BE2C (cell line): ENCODE data around the gene GADD45G.

Experiments
- DNase-seq: peaks from one replicate; pipeline ENCODE4 v3.0.0-alpha.2; 2020
- H3K27me3 ChIP-seq: fragments of 250-450 bp; sonication (Bioruptor Pico); 2 replicates; pipeline ENCODE4 v1.5.1; 2020; ENCODE audit warnings: mild to moderate bottlenecking
- H3K36me3 ChIP-seq: fragments of 250-450 bp; sonication (Bioruptor Pico); 2 replicates; pipeline ENCODE4 v1.5.1; 2020; ENCODE audit warnings: mild to moderate bottlenecking
- H3K4me1 ChIP-seq: fragments of 250-450 bp; sonication (Bioruptor Pico); 2 replicates; pipeline ENCODE4 v1.5.1; 2020
- H3K4me3 ChIP-seq: 2 replicates; pipeline ENCODE4 v1.5.1; 2011; ENCODE audit warnings: low read depth, low read length
- H3K9me3 ChIP-seq: fragments of 250-450 bp; sonication (Bioruptor Pico); 2 replicates; pipeline ENCODE4 v1.5.1; 2020
- CTCF ChIP-seq: IDR thresholded peaks from 2 replicates; pipeline ENCODE4 v1.5.1; 2012; ENCODE audit warnings: mild to moderate bottlenecking, low read depth, low read length

GADD45G gene

GRCh38 chr9:89576404-89576839 is 28.4 kb upstream of the GADD45G start:
- Histone ChIP-seq H3K36me3 (no peaks in the 10 kb centered on the region), H3K27me3 (peaks cover 43% of the 10 kb centered on the region), H3K4me1 (no peaks in the 10 kb centered on the region), H3K4me3 (no peak overlapping the region), H3K9me3 (no peaks in the 10 kb centered on the region)
- no peak for DNase-seq
- TF ChIP-seq CTCF: peak; percentile 67

- H3K9me3 ChIP-seq: no peaks in the 10 kb centered on the region
- DNase-seq: no peak
- H3K36me3 ChIP-seq: no peaks in the 10 kb centered on the region
- peaks cover 39% of the 10 kb centered on the region for H3K27me3 ChIP-seq
- TF ChIP-seq CTCF: no peak
- H3K4me3 ChIP-seq: no peak overlapping the region
- no peaks in the 10 kb centered on the region for H3K4me1 ChIP-seq
Observed at GRCh38 chr9:89577363-89577762, 27.4 kb upstream of the GADD45G start.

GRCh38 chr9:89579741-89580385 is 24.9 kb upstream of the GADD45G start:
- Histone ChIP-seq H3K4me1 (no peaks in the 10 kb centered on the region), H3K4me3 (no peak overlapping the region), H3K9me3 (no peaks in the 10 kb centered on the region), H3K36me3 (no peaks in the 10 kb centered on the region), H3K27me3 (peaks cover 30% of the 10 kb centered on the region)
- no peak for TF ChIP-seq CTCF
- DNase-seq: no peak

- TF ChIP-seq CTCF: no peak
- Histone ChIP-seq H3K4me1 (no peaks in the 10 kb centered on the region), H3K27me3 (peaks cover 8% of the 10 kb centered on the region; the same call in 1 of the 2 replicates), H3K9me3 (no peaks in the 10 kb centered on the region), H3K36me3 (no peaks in the 10 kb centered on the region), H3K4me3 (no peak overlapping the region)
- no peak for DNase-seq
Observed at GRCh38 chr9:89586311-89586710, 18.5 kb upstream of the GADD45G start.

GRCh38 chr9:89588271-89588879 is 16.4 kb upstream of the GADD45G start:
- Histone ChIP-seq H3K27me3 (peaks cover 8% of the 10 kb centered on the region; the same call in 1 of the 2 replicates), H3K36me3 (no peaks in the 10 kb centered on the region), H3K4me1 (no peaks in the 10 kb centered on the region), H3K9me3 (no peaks in the 10 kb centered on the region), H3K4me3 (no peak overlapping the region)
- no peak for DNase-seq
- TF ChIP-seq CTCF: no peak

- TF ChIP-seq CTCF: no peak
- Histone ChIP-seq H3K9me3 (no peaks in the 10 kb centered on the region), H3K4me3 (no peak overlapping the region), H3K27me3 (peaks cover 4% of the 10 kb centered on the region; the same call in 1 of the 2 replicates), H3K36me3 (no peaks in the 10 kb centered on the region), H3K4me1 (no peaks in the 10 kb centered on the region)
- no peak for DNase-seq
Observed at GRCh38 chr9:89590415-89590814, 14.4 kb upstream of the GADD45G start.
